ENCODE results near the gene ZNF574. TPM values are rescaled to one million over a fixed set of nuclear protein-coding genes. Genes with fewer than 3 reads are reported as not detected.

The ZNF574 gene
- total and polyA plus RNA-seq, 2 of the 8 experiments (the other 6 are each of a cell fraction or from before 2014, with no cell fraction given): 27.0 to 38.8 TPM

DNA sequence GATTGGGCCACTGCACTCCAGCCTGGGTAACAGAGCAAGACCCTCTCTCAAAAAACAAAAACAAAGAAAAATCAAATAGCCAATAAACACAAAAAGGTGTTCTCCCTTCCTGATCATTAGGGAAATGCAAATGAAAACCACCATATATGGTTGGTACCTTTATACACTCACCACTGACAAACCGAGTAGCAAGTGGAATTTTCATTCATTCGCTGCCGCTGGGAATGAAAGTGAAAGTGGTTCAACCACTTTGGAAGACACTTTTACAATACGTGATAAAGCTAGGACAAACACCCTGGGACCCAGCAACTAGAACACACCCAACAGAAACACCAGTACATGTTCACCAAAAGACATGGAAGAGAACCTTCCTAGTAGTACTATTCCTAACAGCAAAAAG lies 27.0 kb upstream of the ZNF574 start (continued):
- no peak for TF ChIP-seq TBP (IDR thresholded peaks at IDR 0.05; ENCODE audit: low read depth, low read length)
- no peak for TF ChIP-seq SRF (IDR thresholded peaks at IDR 0.05; ENCODE audit: low read depth, low read length)
- no peak for TF ChIP-seq TAF7 (optimal IDR thresholded peaks at IDR 0.05; ENCODE audit: borderline replicate concordance, low read depth, low read length)
- TF ChIP-seq CEBPB (IDR thresholded peaks at IDR 0.05; ENCODE audit: low read depth, low read length): no peak
- no peak for TF ChIP-seq KDM1A (IDR thresholded peaks at IDR 0.05; ENCODE audit: borderline replicate concordance, low read length)
- no peak for TF ChIP-seq GABPA (IDR thresholded peaks at IDR 0.05; ENCODE audit: borderline replicate concordance, insufficient read depth, low read length)
- no peak for TF ChIP-seq EZH2 (IDR thresholded peaks at IDR 0.05; ENCODE audit: low read depth, low read length, severe bottlenecking)
